Fibroblast of lung (primary cell): Measurements from ENCODE around the gene SLC1A7. TPM values are rescaled to one million over a fixed set of nuclear protein-coding genes. Genes with fewer than 3 reads are reported as not detected.

Source experiments
- DNase-seq, 2 donors: peaks; one replicate each; pipeline versions ENCODE4 v3.0.0 to v3.0.0-alpha.2; 2010; ENCODE audit warnings: low read depth in 2 of 2
- H2AFZ ChIP-seq: 2 replicates; pipeline ENCODE4 v1.5.1; 2012; ENCODE audit warnings: low read length, control low read depth, inconsistent platforms
- H3K27ac ChIP-seq: 2 replicates; pipeline ENCODE4 v1.5.1; 2011; ENCODE audit warnings: low read length, control low read depth; ENCODE audit not compliant: insufficient read depth
- H3K27me3 ChIP-seq: 2 replicates; pipeline ENCODE4 v1.5.1; 2011; ENCODE audit warnings: mild to moderate bottlenecking, low read length; ENCODE audit not compliant: control insufficient read depth, insufficient read depth
- H3K36me3 ChIP-seq: 2 replicates; pipeline ENCODE4 v1.5.1; 2011; ENCODE audit warnings: low read length; ENCODE audit not compliant: control insufficient read depth, insufficient read depth
- H3K4me1 ChIP-seq: 2 replicates; pipeline ENCODE4 v1.5.1; 2011; ENCODE audit warnings: low read length; ENCODE audit not compliant: control insufficient read depth, insufficient read depth; ENCODE audit errors: extremely low read depth
- H3K4me2 ChIP-seq: 2 replicates; pipeline ENCODE4 v1.5.1; 2011; ENCODE audit warnings: low read length, control low read depth; ENCODE audit not compliant: insufficient read depth; ENCODE audit errors: extremely low read depth
- H3K4me3 ChIP-seq, 4 experiments: fragments of 200-600 bp in 1 of 4; sonication (generic) in 1 of 4; replicated peaks in 1 of 4; 2 replicates each; pipeline ENCODE4 v1.5.1; 2011 to 2016; ENCODE audit warnings: low read length in 4 of 4, low read depth in 3 of 4, mild to moderate bottlenecking in 3 of 4, control low read depth in 2 of 4, inconsistent platforms in 1 of 4, mixed read lengths in 1 of 4; ENCODE audit not compliant: insufficient read depth in 1 of 4; ENCODE audit errors: control extremely low read depth in 1 of 4
- H3K79me2 ChIP-seq: 2 replicates; pipeline ENCODE4 v1.5.1; 2012; ENCODE audit warnings: mild to moderate bottlenecking, low read length, inconsistent platforms; ENCODE audit not compliant: control insufficient read depth, insufficient read depth
- H3K9ac ChIP-seq: 2 replicates; pipeline ENCODE4 v1.5.1; 2011; ENCODE audit warnings: mild to moderate bottlenecking, low read length, control low read depth; ENCODE audit not compliant: insufficient read depth
- H3K9me3 ChIP-seq: 2 replicates; pipeline ENCODE4 v1.5.1; 2012; ENCODE audit warnings: low read depth, low read length; ENCODE audit not compliant: control insufficient read depth, insufficient read depth
- H4K20me1 ChIP-seq: 2 replicates; pipeline ENCODE4 v1.5.1; 2011; ENCODE audit warnings: low read length; ENCODE audit not compliant: control insufficient read depth, insufficient read depth; ENCODE audit errors: extremely low read depth
- EZH2 ChIP-seq: IDR thresholded peaks from 2 replicates; pipeline ENCODE4 v1.5.1; 2012; ENCODE audit warnings: low read length, control low read depth, mild to moderate bottlenecking; ENCODE audit errors: missing control alignments
- polyA plus RNA-seq, 2 donors: library from polyadenylated mRNA; depleted of rRNA in 1 of 2; stranded (reverse) in 1 of 2; unstranded in 1 of 2; fragments of >200 nt; gene quantifications; 2 replicates each; pipeline ENCODE4 v1.2.1, GENCODE V29; 2011 to 2012; ENCODE audit warnings: missing spikeins in 1 of 2
- total RNA-seq: library from RNA; depleted of rRNA; stranded (reverse); fragments of >200 nt; gene quantifications from 2 replicates; pipeline ENCODE4 v1.2.1, GENCODE V29; 2014
- TF ChIP-seq, protein P1 (sequence below), 2 donors: IDR thresholded peaks in 1 of 2; conservative IDR thresholded peaks in 1 of 2; 1 replicate in 1 of 2; 2 replicates in 1 of 2; pipeline ENCODE4 v1.5.1; 2011 to 2012; ENCODE audit warnings: low read length in 2 of 2, control low read depth in 1 of 2, inconsistent platforms in 1 of 2, low read depth in 1 of 2, mild to moderate bottlenecking in 1 of 2

SLC1A7 gene
- total and polyA plus RNA-seq, 2 donors (not counting 1 experiment from before 2014, with no cell fraction given) = 0.15 to 0.33 TPM

GRCh38 chr1:53172426-53173128, 30.1 kb upstream of the SLC1A7 start:
- no peak overlapping the region for H3K4me2 ChIP-seq
- H3K4me1 ChIP-seq = peaks cover 15% of the 10 kb centered on the region
- no peaks in the 10 kb centered on the region for H3K79me2 ChIP-seq
- no peak overlapping the region for H3K9ac ChIP-seq
- H3K36me3 ChIP-seq = no peaks in the 10 kb centered on the region
- TF ChIP-seq, protein P1, sequence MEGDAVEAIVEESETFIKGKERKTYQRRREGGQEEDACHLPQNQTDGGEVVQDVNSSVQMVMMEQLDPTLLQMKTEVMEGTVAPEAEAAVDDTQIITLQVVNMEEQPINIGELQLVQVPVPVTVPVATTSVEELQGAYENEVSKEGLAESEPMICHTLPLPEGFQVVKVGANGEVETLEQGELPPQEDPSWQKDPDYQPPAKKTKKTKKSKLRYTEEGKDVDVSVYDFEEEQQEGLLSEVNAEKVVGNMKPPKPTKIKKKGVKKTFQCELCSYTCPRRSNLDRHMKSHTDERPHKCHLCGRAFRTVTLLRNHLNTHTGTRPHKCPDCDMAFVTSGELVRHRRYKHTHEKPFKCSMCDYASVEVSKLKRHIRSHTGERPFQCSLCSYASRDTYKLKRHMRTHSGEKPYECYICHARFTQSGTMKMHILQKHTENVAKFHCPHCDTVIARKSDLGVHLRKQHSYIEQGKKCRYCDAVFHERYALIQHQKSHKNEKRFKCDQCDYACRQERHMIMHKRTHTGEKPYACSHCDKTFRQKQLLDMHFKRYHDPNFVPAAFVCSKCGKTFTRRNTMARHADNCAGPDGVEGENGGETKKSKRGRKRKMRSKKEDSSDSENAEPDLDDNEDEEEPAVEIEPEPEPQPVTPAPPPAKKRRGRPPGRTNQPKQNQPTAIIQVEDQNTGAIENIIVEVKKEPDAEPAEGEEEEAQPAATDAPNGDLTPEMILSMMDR (conservative IDR thresholded peaks at IDR 0.05 in 1 of 2, IDR thresholded peaks at IDR 0.05 in 1 of 2; ENCODE audit: low read depth in 1 of 2, low read length in 2 of 2) = peak; percentile 32 to 41
- no peak for TF ChIP-seq EZH2
- H3K4me3 ChIP-seq = no peak overlapping the region
- DNase-seq = peak in 1 of 2 donors; percentile 70
- H2AFZ ChIP-seq = peak overlapping the region; percentile 68
- H3K27ac ChIP-seq = no peak overlapping the region
- no peaks in the 10 kb centered on the region for H4K20me1 ChIP-seq
- no peaks in the 10 kb centered on the region for H3K27me3 ChIP-seq
- no peaks in the 10 kb centered on the region for H3K9me3 ChIP-seq

DNA sequence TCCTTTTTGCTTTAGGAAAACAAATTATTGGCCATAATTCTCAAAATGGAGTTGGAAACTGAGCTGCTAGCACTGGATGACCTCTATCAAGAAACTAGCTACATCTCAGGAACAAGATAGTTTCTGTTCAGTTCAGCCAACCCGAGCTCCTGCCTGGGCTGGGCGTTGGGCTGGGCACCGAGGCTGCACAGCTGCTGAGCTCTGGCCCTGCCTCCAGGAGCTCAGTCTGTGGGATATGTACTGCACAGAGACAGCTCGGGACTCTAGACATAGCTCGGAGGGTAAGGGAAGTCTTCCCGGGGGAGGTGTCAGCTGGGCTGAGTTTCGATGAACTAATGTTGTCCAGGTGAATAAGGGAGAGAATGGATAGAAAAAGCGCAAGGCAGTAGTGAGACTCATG, 24.5 kb upstream of the SLC1A7 start:
- Histone ChIP-seq H3K9me3 (no peaks in the 10 kb centered on the region), H3K4me1 (no peaks in the 10 kb centered on the region), H3K4me2 (no peak overlapping the region), H3K27me3 (no peaks in the 10 kb centered on the region), H4K20me1 (no peaks in the 10 kb centered on the region), H3K4me3 (no peak overlapping the region), H2AFZ (peak overlapping the region; percentile 16), H3K36me3 (no peaks in the 10 kb centered on the region), H3K79me2 (no peaks in the 10 kb centered on the region), H3K27ac (no peak overlapping the region), H3K9ac (no peak overlapping the region)
- DNase-seq = no peak
- TF ChIP-seq EZH2 = no peak
- TF ChIP-seq, protein P1 (conservative IDR thresholded peaks at IDR 0.05 in 1 of 2, IDR thresholded peaks at IDR 0.05 in 1 of 2; ENCODE audit: low read depth in 1 of 2, low read length in 2 of 2) = no peak

DNA sequence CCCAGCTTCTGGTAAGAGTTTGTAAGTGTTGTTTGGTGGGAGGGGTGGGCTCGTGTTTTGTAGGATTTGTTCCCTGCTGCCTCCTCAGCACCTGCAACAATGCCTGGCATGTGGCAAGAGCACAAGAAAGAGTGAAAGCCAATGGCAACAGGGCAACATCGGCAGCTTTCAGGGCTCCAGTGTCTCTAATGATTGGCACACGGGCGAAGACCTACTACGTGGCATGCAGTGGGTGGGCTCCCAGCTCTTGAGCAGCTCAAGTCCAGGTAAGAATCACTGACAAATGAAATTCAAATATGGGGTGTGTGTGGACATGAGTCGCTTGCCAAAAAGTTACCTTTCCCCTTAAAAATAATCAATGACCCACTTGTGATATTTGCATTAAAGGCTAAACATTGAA, 23.9 kb upstream of the SLC1A7 start:
- H3K27ac ChIP-seq = no peak overlapping the region
- no peak overlapping the region for H3K4me2 ChIP-seq
- no peak for DNase-seq
- no peaks in the 10 kb centered on the region for H3K36me3 ChIP-seq
- H2AFZ ChIP-seq = no peak overlapping the region
- no peaks in the 10 kb centered on the region for H3K79me2 ChIP-seq
- H3K4me3 ChIP-seq = no peak overlapping the region
- TF ChIP-seq, protein P1 (conservative IDR thresholded peaks at IDR 0.05 in 1 of 2, IDR thresholded peaks at IDR 0.05 in 1 of 2; ENCODE audit: low read depth in 1 of 2, low read length in 2 of 2) = no peak
- no peak for TF ChIP-seq EZH2
- H3K9ac ChIP-seq = no peak overlapping the region
- no peaks in the 10 kb centered on the region for H3K9me3 ChIP-seq
- H3K27me3 ChIP-seq = no peaks in the 10 kb centered on the region
- H4K20me1 ChIP-seq = no peaks in the 10 kb centered on the region
- no peaks in the 10 kb centered on the region for H3K4me1 ChIP-seq
